ENCODE data around the gene HDDC2.

Gene HDDC2

GRCh38 chr6:125271486-125272159, 30.1 kb downstream of the HDDC2 start:
- DNase-seq (ENCODE audit: insufficient read length, low spot score) = no peak
- no peak for FAIRE-seq
- TF ChIP-seq POLR2A (IDR thresholded peaks at IDR 0.05; ENCODE audit: low read depth, low read length) = no peak

GRCh38 chr6:125270380-125270779, 31.4 kb downstream of the HDDC2 start:
- DNase-seq (ENCODE audit: insufficient read length, low spot score) (no peak), FAIRE-seq (no peak)
- no peak for TF ChIP-seq POLR2A (IDR thresholded peaks at IDR 0.05; ENCODE audit: low read depth, low read length)

- FAIRE-seq (no peak), DNase-seq (ENCODE audit: insufficient read length, low spot score) (no peak)
These were observed 32.3 kb downstream of the HDDC2 start for GRCh38 chr6:125269328-125269985.

GRCh38 chr6:125268765-125269164, 33.0 kb downstream of the HDDC2 start:
- no peak for FAIRE-seq

More at GRCh38 chr6:125269328-125269985, 32.3 kb downstream of the HDDC2 start:
- TF ChIP-seq POLR2A (IDR thresholded peaks at IDR 0.05; ENCODE audit: low read depth, low read length) = no peak

GRCh38 chr6:125267806-125268523, 33.8 kb downstream of the HDDC2 start:
- FAIRE-seq = no peak
- no peak for DNase-seq (ENCODE audit: insufficient read length, low spot score)
- TF ChIP-seq POLR2A (IDR thresholded peaks at IDR 0.05; ENCODE audit: low read depth, low read length) = no peak

More at GRCh38 chr6:125268765-125269164, 33.0 kb downstream of the HDDC2 start:
- TF ChIP-seq POLR2A (IDR thresholded peaks at IDR 0.05; ENCODE audit: low read depth, low read length) = no peak
- no peak for DNase-seq (ENCODE audit: insufficient read length, low spot score)

GRCh38 chr6:125264476-125264875, 37.3 kb downstream of the HDDC2 start:
- no peak for TF ChIP-seq POLR2A (IDR thresholded peaks at IDR 0.05; ENCODE audit: low read depth, low read length)
- FAIRE-seq = no peak
- DNase-seq (ENCODE audit: insufficient read length, low spot score) = no peak

- no peak for FAIRE-seq
- no peak for TF ChIP-seq POLR2A (IDR thresholded peaks at IDR 0.05; ENCODE audit: low read depth, low read length)
- no peak for DNase-seq (ENCODE audit: insufficient read length, low spot score)
These were observed 39.5 kb downstream of the HDDC2 start for GRCh38 chr6:125262016-125263013.

GRCh38 chr6:125259354-125259736, 42.4 kb downstream of the HDDC2 start:
- no peak for DNase-seq (ENCODE audit: insufficient read length, low spot score)
- FAIRE-seq = no peak
- no peak for TF ChIP-seq POLR2A (IDR thresholded peaks at IDR 0.05; ENCODE audit: low read depth, low read length)

- no peak for DNase-seq (ENCODE audit: insufficient read length, low spot score)
These were observed 43.0 kb downstream of the HDDC2 start for GRCh38 chr6:125258651-125259353.

GRCh38 chr6:125257351-125257750, 44.4 kb downstream of the HDDC2 start:
- DNase-seq (ENCODE audit: insufficient read length, low spot score) = no peak
- no peak for TF ChIP-seq POLR2A (IDR thresholded peaks at IDR 0.05; ENCODE audit: low read depth, low read length)
- no peak for FAIRE-seq

More at GRCh38 chr6:125258651-125259353, 43.0 kb downstream of the HDDC2 start:
- no peak for FAIRE-seq
- no peak for TF ChIP-seq POLR2A (IDR thresholded peaks at IDR 0.05; ENCODE audit: low read depth, low read length)

GRCh38 chr6:125255201-125255600, 46.6 kb downstream of the HDDC2 start:
- FAIRE-seq = no peak
- TF ChIP-seq POLR2A (IDR thresholded peaks at IDR 0.05; ENCODE audit: low read depth, low read length) = no peak
- no peak for DNase-seq (ENCODE audit: insufficient read length, low spot score)

- no peak for TF ChIP-seq POLR2A (IDR thresholded peaks at IDR 0.05; ENCODE audit: low read depth, low read length)
- no peak for DNase-seq (ENCODE audit: insufficient read length, low spot score)
- no peak for FAIRE-seq
These were observed 47.4 kb downstream of the HDDC2 start for GRCh38 chr6:125254321-125254720.

GRCh38 chr6:125253881-125254280, 47.9 kb downstream of the HDDC2 start:
- DNase-seq (ENCODE audit: insufficient read length, low spot score) = no peak
- no peak for TF ChIP-seq POLR2A (IDR thresholded peaks at IDR 0.05; ENCODE audit: low read depth, low read length)
- no peak for FAIRE-seq
